Measurements from ENCODE around the gene UXT. TPM values are rescaled to one million over a fixed set of nuclear protein-coding genes. Genes with fewer than 3 reads are reported as not detected.
A peak's percentile ranks its signal among the peaks of the same experiment; 100 is the strongest.

Gene UXT
- total and polyA plus RNA-seq, 2 of the 4 experiments (the other 2 are of a cell fraction) = 106 to 164 TPM

DNA sequence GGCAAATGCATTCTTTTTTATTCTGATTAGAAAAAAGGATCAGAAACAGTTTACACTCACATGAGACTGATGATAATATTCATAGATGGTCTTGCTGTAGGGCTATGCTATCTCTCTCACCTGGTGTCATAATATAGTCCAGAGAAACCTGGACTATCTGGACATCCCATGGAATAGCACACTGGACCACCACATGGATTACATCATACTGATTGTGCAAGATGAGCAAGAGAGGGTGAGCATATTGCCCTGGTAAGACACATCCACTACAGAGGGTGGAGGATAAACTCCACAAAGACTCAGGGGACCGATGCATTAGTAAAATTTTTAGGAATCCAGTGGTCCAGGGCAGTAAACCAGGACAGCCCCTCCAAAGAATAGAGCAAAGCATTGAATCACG lies 47.5 kb downstream of the UXT start:
- POLR2A ChIA-PET (ENCODE audit: unreplicated experiment) = no interaction called here
- Histone ChIP-seq H3K18ac (ENCODE audit: low read depth, low read length) (no peak overlapping the region), H3K9ac (ENCODE audit: low read depth, low read length) (no peak overlapping the region), H4K91ac (ENCODE audit: insufficient read depth, low read depth, low read length) (no peak overlapping the region), H2AK9ac (replicated peaks; ENCODE audit: low read depth, low read length, poor library complexity) (no peak overlapping the region), H3K36me3 (ENCODE audit: control insufficient read depth, insufficient read depth, low read length) (no peaks in the 10 kb centered on the region), H2BK20ac (ENCODE audit: low read depth, low read length) (no peak overlapping the region), H3K4ac (ENCODE audit: low read depth, low read length) (no peak overlapping the region), H3K9me3 (ENCODE audit: control insufficient read depth, insufficient read depth, low read length) (no peaks in the 10 kb centered on the region), H3K9me1 (ENCODE audit: insufficient read depth, low read length) (no peaks in the 10 kb centered on the region), H4K5ac (ENCODE audit: low read depth, low read length) (no peak overlapping the region), H3K23ac (ENCODE audit: low read depth, low read length) (no peak overlapping the region), H2AK5ac (ENCODE audit: low read depth, low read length) (no peak overlapping the region), H4K20me1 (ENCODE audit: insufficient read depth, low read length) (peaks cover 3% of the 10 kb centered on the region), H3K4me1 (ENCODE audit: control insufficient read depth, insufficient read depth, low read length) (no peaks in the 10 kb centered on the region), H3K4me3 (ENCODE audit: insufficient read depth, low read depth, low read length) (no peak overlapping the region), H3K4me2 (ENCODE audit: low read depth, low read length) (no peak overlapping the region), H2BK15ac (ENCODE audit: low read depth, low read length) (no peak overlapping the region), H2BK120ac (ENCODE audit: low read depth, low read length) (no peak overlapping the region), H3K79me1 (ENCODE audit: low read depth in 1 of 2, low read length in 2 of 2) (no peaks in the 10 kb centered on the region), H3K27me3 (ENCODE audit: control insufficient read depth, insufficient read depth, low read length) (peaks cover 5% of the 10 kb centered on the region; the same call in 1 of the 2 replicates), H3K14ac (replicated peaks; ENCODE audit: low read depth, low read length) (no peak overlapping the region), H2AFZ (replicated peaks; ENCODE audit: low read length, poor library complexity) (no peak overlapping the region), H3K27ac (ENCODE audit: insufficient read depth, low read length) (no peak overlapping the region), H3K56ac (ENCODE audit: extremely low read depth, insufficient read depth, low read length) (no peak overlapping the region), H2BK5ac (ENCODE audit: low read depth, low read length, poor library complexity, severe bottlenecking) (no peak overlapping the region), H4K8ac (ENCODE audit: low read depth in 2 of 2, low read length in 2 of 2) (no peak overlapping the region)
- no CpG with 5 or more reads among the region's 2 CpGs for WGBS, 2 experiments (ENCODE audit: extremely low coverage in 2 of 2, insufficient read length in 1 of 2)
- no TSS peak for BruUV-seq (replicated peaks)
- intact Hi-C loops (cut with micrococcal nuclease) = no loop called here
- ATAC-seq (ENCODE audit: low read depth) = no peak
- CTCF ChIA-PET = no interaction called here
- no peak for DNase-seq
- in situ Hi-C loops (cut with MboI; ENCODE audit: low sequenced_read_pairs) = no loop called here
- dilution Hi-C loops (cut with HindIII; ENCODE audit: low sequenced_read_pairs, unreplicated experiment) = no loop called here
- TF ChIP-seq MXI1 (IDR thresholded peaks at IDR 0.05; ENCODE audit: borderline replicate concordance, low read depth, low read length) (no peak), POLR2A (IDR thresholded peaks at IDR 0.05; ENCODE audit: low read depth, low read length) (no peak), NFE2L2 (IDR thresholded peaks at IDR 0.05; ENCODE audit: low read depth, low read length) (no peak), CEBPB (IDR thresholded peaks at IDR 0.05; ENCODE audit: low read depth, low read length) (peak; percentile 61; the same call in 1 of the 2 replicates)
- TF ChIP-seq, protein P1, sequence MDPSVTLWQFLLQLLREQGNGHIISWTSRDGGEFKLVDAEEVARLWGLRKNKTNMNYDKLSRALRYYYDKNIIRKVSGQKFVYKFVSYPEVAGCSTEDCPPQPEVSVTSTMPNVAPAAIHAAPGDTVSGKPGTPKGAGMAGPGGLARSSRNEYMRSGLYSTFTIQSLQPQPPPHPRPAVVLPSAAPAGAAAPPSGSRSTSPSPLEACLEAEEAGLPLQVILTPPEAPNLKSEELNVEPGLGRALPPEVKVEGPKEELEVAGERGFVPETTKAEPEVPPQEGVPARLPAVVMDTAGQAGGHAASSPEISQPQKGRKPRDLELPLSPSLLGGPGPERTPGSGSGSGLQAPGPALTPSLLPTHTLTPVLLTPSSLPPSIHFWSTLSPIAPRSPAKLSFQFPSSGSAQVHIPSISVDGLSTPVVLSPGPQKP (IDR thresholded peaks at IDR 0.05; ENCODE audit: borderline replicate concordance, low read depth, low read length) = no peak

Data from IMR-90 (cell line).